ENCODE measurements around the gene GNB2. TPM values are rescaled to one million over a fixed set of nuclear protein-coding genes. Genes with fewer than 3 reads are reported as not detected.

GNB2 gene
- polyA plus RNA-seq, 2 of the 4 experiments (the other 2 are of a cell fraction) = 50.8 to 163 TPM

DNA sequence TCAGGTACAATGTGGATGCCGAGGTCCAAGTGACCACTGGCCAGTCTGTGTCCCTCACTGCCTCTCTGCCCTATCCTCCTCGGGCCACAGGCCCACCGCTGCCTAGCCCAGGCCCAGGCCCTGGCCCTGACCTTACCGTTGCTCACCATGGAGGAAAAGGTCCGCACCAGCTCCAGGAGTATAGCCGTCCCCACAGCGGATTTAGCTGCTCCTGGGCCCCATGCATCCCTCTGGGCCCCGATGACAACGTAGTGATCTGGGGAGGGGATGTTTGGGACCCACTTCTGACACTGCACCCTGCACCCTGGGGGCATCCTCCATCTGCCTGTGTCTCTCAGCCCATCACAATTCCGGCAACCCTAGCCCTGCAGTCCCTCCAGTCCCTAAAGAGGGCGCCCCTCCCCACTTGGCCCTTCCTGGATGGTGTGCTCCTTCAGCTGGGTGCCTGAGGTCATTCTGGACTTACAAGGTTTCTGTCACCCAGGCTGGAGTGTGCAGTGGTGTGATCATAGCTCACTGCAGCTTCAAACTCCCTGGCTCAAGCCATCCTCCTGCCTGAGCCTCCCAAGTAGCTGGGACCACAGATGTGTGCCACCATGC, 44.3 kb upstream of the GNB2 start:
- DNase-seq (ENCODE audit: low read depth in 1 of 2, low spot score in 1 of 2) (peak; percentile 72 to 75), FAIRE-seq (no peak), ATAC-seq (peak; percentile 15 to 42; a peak in 3 of 6 replicates)
- Histone ChIP-seq H3K9me3 (no peaks in the 10 kb centered on the region), H3K27ac (no peak overlapping the region), H3K4me2 (no peak overlapping the region), H3K4me1 (0 out of 3 replicates have a peak, but pooled peaks cover 7% of the 10 kb centered on the region), H3K4me3 (no peak overlapping the region)
- WGBS (ENCODE audit: missing lambda C conversion rate) = 76% methylated on average over 11 of the region's 11 CpGs
- no peak for TF ChIP-seq ZSCAN20 (CRISPR knock-in tag; IDR thresholded peaks at IDR 0.05)
- no peak for TF ChIP-seq FOSB (CRISPR knock-in tag; IDR thresholded peaks at IDR 0.05)
- peak in 1 of 2 experiments; percentile 25; a peak in 1 of 5 replicates for TF ChIP-seq RAD21 (conservative IDR thresholded peaks at IDR 0.05 in 1 of 2, IDR thresholded peaks at IDR 0.05 in 1 of 2)
- TF ChIP-seq, protein P1, sequence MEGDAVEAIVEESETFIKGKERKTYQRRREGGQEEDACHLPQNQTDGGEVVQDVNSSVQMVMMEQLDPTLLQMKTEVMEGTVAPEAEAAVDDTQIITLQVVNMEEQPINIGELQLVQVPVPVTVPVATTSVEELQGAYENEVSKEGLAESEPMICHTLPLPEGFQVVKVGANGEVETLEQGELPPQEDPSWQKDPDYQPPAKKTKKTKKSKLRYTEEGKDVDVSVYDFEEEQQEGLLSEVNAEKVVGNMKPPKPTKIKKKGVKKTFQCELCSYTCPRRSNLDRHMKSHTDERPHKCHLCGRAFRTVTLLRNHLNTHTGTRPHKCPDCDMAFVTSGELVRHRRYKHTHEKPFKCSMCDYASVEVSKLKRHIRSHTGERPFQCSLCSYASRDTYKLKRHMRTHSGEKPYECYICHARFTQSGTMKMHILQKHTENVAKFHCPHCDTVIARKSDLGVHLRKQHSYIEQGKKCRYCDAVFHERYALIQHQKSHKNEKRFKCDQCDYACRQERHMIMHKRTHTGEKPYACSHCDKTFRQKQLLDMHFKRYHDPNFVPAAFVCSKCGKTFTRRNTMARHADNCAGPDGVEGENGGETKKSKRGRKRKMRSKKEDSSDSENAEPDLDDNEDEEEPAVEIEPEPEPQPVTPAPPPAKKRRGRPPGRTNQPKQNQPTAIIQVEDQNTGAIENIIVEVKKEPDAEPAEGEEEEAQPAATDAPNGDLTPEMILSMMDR (IDR thresholded peaks at IDR 0.05) = peak; percentile 27; the same call in 1 of the 3 replicates
- TF ChIP-seq HEYL (CRISPR knock-in tag; IDR thresholded peaks at IDR 0.05) = no peak
- TF ChIP-seq, protein P2, sequence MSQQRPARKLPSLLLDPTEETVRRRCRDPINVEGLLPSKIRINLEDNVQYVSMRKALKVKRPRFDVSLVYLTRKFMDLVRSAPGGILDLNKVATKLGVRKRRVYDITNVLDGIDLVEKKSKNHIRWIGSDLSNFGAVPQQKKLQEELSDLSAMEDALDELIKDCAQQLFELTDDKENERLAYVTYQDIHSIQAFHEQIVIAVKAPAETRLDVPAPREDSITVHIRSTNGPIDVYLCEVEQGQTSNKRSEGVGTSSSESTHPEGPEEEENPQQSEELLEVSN (IDR thresholded peaks at IDR 0.05; ENCODE audit: borderline replicate concordance, low read depth) = no peak
- POLR2A ChIA-PET = interaction anchor here (0.7 to 1.5 kb wide), 3 partner anchors 11 to 45 kb away, joined by 3 read pairs; partner anchors contain the start of genes FBXO24 and LRCH4
- CTCF ChIA-PET = interaction anchor here (0.7 to 8.5 kb wide), 13 partner anchors 8 to 223 kb away, joined by 3 to 142 read pairs (median 6); partner anchors contain the start of genes GIGYF1, MOSPD3, POP7 and SLC12A9

DNA sequence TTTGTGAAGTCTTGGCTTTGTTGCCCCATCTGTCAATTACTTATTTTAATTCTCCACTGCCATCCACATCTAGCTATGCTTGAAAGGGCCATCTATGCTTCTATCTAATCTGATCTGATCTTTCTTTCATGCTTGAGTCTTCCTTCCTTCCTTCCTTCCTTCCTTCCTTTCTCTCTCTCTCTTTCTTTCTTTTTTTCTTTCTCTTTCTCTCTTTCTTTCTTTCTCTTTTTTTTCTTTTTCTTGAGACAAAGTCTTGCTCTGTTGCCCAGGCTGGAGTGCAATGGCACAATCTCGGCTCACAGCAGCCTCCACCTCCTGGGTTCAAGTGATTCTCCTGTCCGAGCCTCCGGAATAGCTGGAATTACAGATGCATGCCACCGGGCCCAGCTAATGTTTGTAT, 43.5 kb upstream of the GNB2 start:
- 100% methylated on average over 4 of the region's 4 CpGs for WGBS (ENCODE audit: missing lambda C conversion rate)
- no peak for FAIRE-seq
- ChIA-PET POLR2A (interaction anchor here (0.7 to 1.2 kb wide), 2 partner anchors 44 to 45 kb away, joined by 3 read pairs; partner anchors contain the start of genes FBXO24 and LRCH4), CTCF (interaction anchor here (0.7 to 8.5 kb wide), 13 partner anchors 9 to 222 kb away, joined by 3 to 142 read pairs (median 4); partner anchors contain the start of genes ACTL6B, GIGYF1, MOSPD3 and POP7)
- DNase-seq (ENCODE audit: low read depth in 1 of 2, low spot score in 1 of 2) = no peak
- ATAC-seq = no peak
- TF ChIP-seq HEYL (CRISPR knock-in tag; IDR thresholded peaks at IDR 0.05) (no peak), HOXB5 (CRISPR knock-in tag; IDR thresholded peaks at IDR 0.05) (no peak), ZSCAN20 (CRISPR knock-in tag; IDR thresholded peaks at IDR 0.05) (no peak), CEBPB (IDR thresholded peaks at IDR 0.05) (no peak), NFE2L2 (conservative IDR thresholded peaks at IDR 0.05; ENCODE audit: low read length) (no peak), EHMT2 (IDR thresholded peaks at IDR 0.05; ENCODE audit: low read depth) (no peak), ZC3H11A (IDR thresholded peaks at IDR 0.05) (no peak), POLR2AphosphoS2 (conservative IDR thresholded peaks at IDR 0.05; ENCODE audit: low read length) (no peak), ZNF302 (CRISPR knock-in tag; IDR thresholded peaks at IDR 0.05) (no peak)
- TF ChIP-seq, protein P3, sequence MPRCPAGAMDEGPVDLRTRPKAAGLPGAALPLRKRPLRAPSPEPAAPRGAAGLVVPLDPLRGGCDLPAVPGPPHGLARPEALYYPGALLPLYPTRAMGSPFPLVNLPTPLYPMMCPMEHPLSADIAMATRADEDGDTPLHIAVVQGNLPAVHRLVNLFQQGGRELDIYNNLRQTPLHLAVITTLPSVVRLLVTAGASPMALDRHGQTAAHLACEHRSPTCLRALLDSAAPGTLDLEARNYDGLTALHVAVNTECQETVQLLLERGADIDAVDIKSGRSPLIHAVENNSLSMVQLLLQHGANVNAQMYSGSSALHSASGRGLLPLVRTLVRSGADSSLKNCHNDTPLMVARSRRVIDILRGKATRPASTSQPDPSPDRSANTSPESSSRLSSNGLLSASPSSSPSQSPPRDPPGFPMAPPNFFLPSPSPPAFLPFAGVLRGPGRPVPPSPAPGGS (IDR thresholded peaks at IDR 0.05) = no peak
- TF ChIP-seq, protein P1 (IDR thresholded peaks at IDR 0.05) = no peak
- TF ChIP-seq, protein P4, sequence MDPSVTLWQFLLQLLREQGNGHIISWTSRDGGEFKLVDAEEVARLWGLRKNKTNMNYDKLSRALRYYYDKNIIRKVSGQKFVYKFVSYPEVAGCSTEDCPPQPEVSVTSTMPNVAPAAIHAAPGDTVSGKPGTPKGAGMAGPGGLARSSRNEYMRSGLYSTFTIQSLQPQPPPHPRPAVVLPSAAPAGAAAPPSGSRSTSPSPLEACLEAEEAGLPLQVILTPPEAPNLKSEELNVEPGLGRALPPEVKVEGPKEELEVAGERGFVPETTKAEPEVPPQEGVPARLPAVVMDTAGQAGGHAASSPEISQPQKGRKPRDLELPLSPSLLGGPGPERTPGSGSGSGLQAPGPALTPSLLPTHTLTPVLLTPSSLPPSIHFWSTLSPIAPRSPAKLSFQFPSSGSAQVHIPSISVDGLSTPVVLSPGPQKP (IDR thresholded peaks at IDR 0.05; ENCODE audit: low read depth, low read length) = no peak
- H3K27ac ChIP-seq = no peak overlapping the region
- 0 out of 3 replicates have a peak, but pooled peaks cover 7% of the 10 kb centered on the region for H3K4me1 ChIP-seq
- H3K4me2 ChIP-seq = no peak overlapping the region
- H3K4me3 ChIP-seq = no peak overlapping the region
- H3K9me3 ChIP-seq = no peaks in the 10 kb centered on the region
